Measurements from ENCODE around the gene NME9.

Gene NME9

DNA sequence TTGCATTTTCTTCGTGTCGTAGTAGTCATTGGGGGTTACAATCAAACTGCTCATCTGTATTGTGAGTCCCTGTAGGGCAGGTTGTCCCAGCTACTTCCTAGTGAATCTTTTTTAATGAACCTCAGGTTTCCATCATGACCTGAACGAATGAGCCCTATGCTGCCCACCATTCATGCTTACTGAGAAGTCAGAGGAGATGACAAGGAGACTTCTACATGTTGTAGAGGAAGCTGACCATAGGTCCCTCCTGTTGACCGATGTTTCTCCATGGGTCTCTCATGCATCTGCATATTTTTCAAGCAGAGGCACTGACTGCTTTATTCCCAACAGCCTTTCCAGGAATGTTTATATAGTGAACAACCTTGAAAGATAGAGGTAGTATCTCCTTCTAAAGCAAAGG, 5.0 kb upstream of the NME9 start:
- DNase-seq (ENCODE audit: low read depth in 3 of 3), result no peak

DNA sequence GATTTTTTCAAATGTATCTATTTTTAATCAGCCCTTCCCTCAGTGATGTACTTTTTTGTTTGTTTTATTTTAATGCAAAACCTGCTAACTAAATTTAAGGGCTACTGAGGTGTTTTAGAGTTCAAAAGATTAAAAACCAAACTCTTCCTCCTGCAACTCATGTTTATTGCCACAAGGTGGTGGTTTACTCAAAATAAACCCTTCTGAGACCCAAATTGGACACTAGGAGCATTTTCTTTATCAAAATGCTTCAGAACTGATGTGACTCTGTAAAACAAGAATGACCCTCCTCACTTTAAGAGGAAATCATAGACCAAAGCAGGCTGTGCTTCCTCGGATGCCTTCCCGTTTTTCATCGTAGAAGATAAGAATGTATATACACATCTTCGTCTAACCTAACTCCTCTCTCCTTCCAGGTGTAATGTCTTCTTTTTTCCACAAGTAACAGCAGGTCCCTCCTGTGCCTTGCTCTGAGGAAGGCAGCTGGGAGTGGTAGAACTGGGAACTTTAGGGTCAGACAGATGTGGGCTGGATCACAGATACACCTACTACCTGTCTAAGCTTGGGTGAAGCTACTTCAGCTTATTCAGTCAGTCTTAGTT, 2.9 kb upstream of the NME9 start:
- DNase-seq (ENCODE audit: low read depth in 3 of 3), result no peak

DNA sequence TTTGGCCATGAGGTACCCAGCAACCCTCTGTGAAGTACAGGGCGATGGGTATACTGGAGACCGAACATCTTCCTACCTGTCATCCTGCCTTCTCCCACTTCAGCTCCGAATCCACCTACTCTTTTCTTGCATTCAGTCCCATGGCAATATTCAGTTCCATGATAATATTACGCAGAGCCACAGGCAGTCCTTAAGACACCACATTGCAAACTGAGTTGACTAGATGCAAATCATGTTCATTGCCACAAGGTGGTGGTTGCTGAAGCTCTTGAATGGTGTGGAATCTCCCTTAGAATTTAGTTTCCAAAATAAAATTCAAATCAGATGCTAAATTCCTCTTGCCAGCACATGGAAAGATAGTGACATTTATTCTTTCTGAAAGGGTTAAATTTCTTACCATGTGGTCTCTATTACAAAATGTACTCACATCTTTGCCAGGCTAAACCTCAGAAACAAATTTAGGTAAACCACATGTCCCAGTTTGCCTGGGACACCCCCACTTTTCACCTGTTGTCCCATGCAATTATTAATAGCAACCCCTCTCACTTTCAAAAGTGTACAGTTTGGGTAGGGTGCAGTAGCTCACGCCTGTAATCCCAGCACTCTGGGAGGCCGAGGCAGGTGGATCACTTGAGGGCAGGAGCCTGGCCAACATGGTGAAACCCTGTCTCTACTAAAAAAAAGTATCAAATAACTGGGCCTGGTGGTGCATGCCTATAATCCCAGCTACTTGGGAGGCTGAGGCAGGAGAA, 1.7 kb upstream of the NME9 start:
- no peak for DNase-seq (ENCODE audit: low read depth in 3 of 3)

DNA sequence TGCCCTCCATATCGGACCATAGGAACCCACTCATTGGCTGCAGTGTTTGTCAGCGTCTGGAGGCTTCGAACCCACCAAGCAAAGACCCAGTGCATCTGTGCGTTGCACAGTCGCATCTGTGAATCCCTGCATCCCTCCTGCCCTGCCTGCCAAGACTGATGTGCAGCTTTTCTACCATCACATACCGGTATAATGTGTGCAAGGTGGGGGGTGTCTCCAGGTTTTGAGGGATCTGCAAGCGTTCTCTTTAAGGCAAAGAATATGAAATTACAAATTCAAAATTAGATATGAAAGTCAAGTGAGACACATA, 288 bp upstream of the NME9 start:
- no peak for DNase-seq (ENCODE audit: low read depth in 3 of 3)

DNA sequence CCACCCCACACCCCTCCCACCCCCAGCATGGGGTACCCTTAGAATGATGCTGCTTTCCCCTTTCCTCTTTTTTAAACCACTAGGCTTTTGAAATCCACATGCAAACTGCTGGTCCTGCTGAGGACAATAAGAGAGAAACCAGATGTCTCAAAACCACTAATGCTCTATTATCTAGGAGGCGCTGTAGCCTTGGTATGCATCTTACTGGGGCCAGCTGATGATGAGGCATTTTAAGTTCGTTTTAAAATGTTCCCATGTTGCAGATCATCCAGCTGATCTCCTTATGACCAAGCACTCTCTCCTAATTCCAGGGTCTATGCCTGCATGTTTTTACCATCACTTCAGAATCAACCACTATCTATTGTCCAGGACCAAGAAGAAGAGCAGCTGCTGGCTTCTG, 1.3 kb downstream of the NME9 start:
- no peak for DNase-seq (ENCODE audit: low read depth in 3 of 3)

DNA sequence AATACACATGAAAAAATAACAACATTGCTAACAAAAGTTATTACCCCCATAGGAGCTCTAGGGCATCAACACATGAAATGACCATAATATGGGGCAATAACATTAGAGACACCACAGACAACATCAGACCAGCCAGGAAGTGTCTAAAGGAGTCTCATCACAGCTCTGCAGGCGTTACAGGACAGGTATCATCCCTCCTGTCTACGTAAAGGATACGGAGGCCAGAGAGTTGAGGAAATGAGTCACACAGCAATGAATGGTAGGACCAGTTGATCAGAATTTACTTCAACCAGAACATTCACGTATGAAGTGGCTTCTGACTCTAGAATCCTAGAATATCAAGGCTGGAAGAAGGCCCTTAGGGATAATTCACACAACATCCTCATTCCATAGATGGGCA, 1.8 kb downstream of the NME9 start:
- no peak for DNase-seq (ENCODE audit: low read depth in 3 of 3)

DNA sequence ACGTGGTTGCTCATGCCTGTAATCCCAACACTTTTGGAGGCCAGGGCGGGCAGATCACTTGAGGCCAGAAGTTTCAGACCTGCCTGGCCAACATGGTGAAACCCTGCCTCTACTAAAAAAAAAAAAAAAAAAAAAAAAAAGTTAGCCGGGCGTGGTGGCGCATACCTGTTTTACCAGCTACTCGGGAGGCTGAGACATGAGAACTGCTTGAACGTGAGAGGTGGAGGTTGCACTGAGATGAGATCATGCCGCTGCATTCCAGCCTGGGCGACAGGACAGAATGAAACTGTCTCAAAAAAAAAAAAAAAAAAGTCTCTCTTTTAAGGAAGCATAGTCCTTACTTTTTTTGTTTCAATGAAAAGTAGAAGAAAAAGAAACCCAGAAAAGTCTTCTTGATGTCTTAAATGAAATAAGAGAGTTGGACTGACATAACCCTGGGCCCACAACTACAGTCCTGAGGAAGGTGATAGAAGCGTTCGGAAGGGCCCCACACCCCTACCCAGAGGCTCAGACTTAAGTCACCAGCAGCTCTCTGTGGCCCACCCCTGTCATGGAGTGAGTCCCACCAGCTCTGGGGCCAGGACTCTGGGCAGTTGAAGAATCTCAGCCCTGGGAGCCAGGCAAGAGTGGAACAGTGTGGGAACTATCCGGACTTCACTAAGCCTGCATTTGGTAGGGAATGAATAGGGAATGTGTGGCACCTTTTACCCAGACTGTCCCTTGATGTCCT, 2.6 kb downstream of the NME9 start:
- no peak for DNase-seq (ENCODE audit: low read depth in 3 of 3)

DNA sequence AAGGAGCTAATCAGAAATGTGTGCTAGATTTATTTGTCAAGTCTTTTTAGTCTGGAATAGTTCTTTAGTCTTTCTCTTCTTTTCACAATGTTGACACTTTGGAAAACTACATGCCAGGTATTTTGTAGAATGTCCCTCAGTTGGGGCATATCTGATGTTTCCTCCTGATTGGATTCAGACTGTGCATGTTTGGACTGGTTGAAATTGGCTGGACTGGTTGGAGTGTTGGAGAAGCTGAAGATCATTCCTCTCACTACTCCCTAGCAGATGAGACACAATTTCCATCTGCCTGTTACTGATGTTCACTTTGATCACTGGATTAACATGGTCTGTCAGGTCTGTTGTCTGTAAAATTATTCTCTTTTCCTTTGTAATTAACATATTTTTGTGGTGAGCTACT, 3.7 kb downstream of the NME9 start:
- no peak for DNase-seq (ENCODE audit: low read depth in 3 of 3)

DNA sequence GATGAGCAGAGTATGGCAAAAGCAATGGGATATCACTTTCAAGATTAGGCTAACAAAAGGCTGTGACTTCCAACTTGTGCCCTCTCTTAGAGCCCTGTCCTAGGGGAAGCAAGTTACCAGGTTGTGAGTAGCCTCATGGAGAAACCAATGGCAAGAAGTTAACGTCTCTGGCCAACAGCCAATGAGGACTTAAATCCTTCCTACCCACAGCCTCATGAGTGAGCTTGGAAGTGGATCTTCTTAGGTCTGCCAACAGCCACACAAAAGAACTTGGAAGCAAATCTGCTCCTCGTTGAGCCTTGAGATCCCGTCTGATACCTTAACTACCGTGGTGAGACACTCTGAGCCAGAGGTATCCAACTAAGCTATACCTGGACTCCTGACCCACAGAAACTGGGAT, 5.7 kb downstream of the NME9 start:
- DNase-seq (ENCODE audit: low read depth in 3 of 3), result no peak

DNA sequence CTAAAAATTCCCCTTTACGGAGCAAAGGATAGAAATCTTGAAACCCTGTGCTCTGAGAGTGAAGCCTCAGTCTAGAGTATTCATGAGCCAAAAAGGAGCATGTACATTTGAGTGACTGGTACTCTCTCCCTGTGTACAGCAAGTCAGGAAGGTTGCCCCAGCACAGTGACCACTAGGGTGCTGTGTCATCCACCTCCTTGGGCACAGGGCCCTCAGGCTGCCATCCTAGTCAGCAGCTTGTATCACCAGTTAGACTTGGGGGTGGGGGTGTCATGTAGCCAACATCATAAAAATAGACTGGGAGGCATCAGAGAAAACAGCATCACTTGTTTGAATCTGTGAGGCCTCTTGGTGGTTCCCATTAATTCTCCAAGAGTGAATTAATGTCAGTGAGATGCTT, 12.0 kb downstream of the NME9 start:
- no peak for DNase-seq (ENCODE audit: low read depth in 3 of 3)

DNA sequence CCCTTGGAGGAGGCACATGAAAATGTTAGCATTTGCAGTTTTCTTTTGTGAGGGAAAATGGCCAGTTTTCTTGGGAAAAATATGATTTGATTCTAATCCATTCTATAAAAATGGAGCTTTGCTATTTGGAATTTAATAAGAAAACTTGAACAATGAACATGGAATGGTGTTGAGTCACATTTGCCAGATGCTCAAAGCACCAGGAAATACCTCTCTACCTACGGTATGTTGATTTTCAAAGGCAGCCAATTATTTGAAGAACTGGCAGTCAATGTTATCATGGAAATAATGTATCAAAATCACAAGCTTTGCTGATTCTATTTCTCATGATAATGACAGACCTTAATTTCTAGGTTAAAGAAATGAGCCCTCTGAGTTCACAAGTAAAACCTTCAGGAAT, 14.9 kb downstream of the NME9 start:
- DNase-seq (ENCODE audit: low read depth in 3 of 3), result no peak

DNA sequence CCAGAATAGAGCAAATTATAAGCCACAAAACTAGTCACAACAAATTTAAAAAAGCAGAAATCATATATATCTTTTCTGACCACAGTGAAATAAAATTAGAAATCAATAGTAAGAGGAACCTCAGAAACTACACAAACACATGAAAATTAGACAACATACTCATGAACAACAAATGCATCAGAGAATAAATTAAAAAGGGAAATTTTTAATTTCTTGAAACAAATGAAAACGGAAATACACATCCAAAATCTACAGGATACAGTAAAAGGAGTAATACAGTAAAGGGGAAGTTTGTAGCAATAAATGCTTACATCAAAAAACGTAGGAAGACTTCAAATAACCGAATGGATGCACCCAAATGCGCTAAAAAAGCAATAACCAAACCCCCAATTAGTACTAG, 19.2 kb downstream of the NME9 start:
- no peak for DNase-seq (ENCODE audit: low read depth in 3 of 3)

DNA sequence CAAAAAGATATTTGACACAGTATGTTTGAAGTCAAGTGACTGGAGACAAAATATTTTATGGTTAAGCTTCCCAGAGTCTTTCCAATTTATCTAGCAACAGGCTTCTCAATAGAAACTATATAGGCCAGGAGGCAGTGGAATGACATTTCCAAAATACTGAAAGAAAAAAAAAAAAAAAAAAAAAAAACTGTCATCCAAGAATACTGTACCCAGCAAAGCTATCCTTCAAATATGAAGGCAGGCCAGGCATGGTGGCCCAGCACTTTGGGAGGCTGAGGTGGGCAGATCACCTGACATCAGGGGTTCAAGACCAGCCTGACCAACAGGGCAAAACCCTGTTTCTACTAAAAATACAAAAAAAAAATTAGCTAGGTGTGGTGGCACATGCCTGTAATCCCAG, 20.9 kb downstream of the NME9 start:
- no peak for DNase-seq (ENCODE audit: low read depth in 3 of 3)

DNA sequence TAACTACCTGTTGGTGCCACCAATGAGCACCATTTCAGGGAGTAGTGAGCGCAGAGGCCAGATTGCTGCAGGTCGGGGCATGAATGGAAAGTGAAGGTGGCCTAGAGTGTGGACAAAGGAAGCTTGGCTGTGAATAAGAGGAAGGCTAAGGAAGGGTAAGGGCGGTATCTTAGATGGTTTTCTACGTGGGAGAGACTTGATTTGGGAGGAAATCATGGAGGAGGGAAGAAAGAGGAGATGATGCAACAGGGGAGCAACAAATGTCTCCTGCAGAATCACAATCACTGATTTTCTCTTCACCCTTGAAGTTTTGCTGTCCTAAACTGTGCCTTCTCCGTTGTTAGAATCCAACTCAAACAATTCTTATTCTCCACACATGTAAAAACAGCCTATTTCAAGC, 21.8 kb downstream of the NME9 start:
- no peak for DNase-seq (ENCODE audit: low read depth in 3 of 3)

DNA sequence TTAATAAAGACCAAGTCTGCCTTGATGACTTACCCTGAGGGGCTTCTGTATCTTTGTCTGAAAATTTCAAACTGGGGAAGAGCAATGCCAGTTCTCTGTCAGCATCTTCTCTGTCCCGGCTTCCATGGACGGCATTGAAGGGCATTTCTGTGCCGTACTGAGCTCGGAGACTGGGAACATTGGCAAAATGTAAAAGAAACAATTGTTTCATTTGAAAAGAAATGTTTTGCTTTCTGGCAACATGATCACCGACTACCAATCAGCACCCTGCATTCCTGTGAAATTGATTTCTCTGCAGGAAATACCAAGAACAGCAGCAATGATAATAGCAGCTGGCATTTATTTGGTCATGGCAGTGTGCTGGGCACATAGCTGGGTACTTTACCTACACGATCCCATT, 26.2 kb downstream of the NME9 start:
- no peak for DNase-seq (ENCODE audit: low read depth in 3 of 3)

DNA sequence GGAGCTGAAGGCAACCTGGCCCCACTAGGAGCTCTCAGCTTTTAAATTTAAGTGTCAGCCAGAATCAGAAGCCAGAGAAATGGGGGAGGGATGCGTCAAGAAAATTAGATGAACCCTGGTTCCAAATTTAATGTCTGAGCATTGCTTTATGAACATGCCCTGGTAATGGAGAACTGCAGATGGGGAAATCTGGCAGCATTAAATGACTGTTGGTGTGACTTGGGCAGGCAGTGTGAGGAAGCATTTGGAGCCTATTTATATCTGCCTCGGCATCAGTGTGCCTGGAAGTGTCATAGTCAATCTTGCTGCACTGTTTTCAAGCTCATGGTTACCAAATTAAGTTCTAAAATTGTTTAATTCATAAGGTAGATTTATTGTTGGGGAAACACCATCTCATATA, 29.0 kb downstream of the NME9 start:
- no peak for DNase-seq (ENCODE audit: low read depth in 3 of 3)

DNA sequence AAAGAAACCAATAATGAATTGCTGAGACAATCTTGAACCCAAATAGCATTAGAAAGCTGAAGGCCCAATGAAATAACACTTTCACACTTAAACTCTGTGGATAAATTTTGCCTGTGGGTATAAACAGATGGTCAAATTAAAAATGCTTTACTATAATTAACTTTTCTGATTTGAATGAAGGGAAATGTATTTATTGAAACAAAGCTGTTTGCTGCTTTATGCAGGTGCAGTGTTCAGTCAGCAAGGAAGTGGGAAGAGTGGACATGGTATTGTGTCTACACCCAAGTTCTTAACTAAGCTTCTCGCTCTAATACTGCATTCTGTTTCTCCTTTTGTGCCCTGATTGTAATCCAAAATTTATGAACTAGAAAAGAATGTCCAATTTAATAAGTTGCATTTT, 31.8 kb downstream of the NME9 start:
- no peak for DNase-seq (ENCODE audit: low read depth in 3 of 3)

DNA sequence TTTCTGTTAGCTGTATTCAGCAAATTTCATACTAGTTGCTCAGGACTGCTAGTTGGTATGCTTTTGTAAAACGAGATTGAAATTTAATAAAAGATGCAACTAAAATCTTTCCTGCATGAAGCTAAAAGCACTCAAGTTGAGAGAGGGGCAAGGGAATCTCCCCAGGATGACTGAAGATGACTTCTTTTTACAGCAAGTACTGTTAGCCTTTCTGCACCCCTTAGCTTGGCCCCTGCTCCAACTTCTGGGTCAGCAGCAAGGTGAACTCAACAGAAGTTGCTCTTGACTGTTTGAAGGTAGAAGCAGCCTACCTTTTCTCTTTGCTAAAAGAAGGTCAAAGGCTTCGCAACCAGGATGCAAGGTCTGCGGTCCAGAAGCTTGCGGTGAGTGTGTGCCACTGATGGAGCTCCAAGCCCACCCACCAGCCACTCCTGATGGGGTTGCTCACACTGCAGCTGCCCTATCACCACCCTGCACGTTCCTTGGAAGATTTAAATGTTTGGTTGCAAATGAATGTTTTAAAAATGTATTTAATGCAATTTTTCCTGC, 32.5 kb downstream of the NME9 start:
- no peak for DNase-seq (ENCODE audit: low read depth in 3 of 3)

DNA sequence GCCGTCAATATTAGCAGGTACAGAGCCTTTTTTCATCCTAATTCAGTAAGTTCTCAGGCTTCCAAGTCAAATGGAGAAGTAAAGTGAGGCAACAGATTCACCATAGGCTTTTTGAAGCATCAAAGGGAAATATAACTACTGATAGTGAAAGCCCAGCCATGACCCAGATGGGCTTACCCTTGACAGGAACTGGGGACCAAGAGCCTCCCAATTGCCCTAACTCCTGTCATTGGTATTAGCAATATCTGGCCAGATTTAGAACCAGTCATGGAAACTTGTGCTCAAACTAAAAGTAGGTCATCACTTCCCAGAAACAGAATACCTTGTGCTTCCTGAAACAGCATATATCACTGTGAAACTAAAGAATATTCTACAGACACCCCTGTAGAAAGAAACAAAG, 33.0 kb downstream of the NME9 start:
- no peak for DNase-seq (ENCODE audit: low read depth in 3 of 3)

DNA sequence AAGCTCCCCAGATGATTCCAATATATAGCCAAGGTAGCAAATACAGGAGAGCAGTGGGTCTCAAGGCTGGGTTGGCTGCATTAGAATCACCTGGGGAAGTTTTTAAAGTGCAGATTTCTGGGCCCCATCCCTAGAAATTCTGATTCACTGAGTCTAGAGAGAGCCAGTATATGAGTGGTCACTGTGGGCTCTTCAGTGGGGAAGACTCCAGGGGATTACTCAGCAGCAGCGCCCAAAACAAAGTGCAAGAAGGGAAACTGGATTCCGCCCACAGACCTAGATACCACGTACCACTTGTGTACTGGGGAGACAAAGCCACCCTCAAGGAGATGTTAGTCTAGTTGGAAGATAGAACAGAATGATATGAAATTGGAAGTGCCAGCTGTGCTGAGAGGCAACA, 40.0 kb downstream of the NME9 start:
- DNase-seq (ENCODE audit: low read depth in 3 of 3), result no peak

DNA sequence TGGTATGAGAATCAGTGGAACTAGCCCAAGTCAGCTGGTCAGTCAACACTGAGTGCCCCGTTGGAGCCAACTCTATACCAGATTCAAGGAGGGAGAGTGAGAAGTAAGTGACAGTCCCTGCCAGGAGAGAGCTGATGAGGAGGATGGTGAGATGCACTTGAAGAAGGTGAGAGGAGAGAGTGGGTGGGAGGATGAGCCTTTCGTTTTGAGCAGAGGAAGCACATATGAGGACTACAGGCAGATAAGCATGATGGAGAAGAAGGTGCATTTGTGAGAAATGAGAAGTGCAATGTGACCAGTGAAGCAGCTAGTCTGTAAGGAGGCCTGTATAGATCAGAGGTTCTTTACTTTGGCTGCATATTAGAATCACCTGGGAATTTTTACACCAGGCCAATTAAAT, 40.4 kb downstream of the NME9 start:
- no peak for DNase-seq (ENCODE audit: low read depth in 3 of 3)

DNA sequence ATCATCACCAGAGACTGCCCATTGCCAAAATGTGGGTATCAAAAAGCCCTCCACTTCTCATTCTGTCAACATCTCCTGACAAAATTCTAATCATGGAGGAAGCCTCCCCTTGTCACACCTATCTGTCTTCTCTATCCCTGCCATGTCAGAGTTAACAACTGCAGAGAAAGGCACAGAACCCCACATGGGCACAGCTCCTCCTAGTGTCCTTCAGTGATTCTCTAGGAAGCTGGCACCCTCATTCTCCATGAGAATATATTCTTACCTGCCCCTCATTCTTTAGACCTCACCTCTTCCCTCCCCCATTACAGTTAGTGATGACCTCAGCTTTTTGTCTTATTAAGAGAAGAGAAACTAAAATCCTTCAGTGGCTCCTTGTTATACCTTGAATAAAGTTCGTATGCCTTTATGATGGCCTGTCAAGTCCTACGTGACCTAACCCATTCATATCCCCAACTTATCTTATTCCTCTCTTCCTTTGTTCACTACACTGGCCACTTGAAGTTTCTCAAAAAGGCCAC, 44.6 kb downstream of the NME9 start:
- no peak for DNase-seq (ENCODE audit: low read depth in 3 of 3)

DNA sequence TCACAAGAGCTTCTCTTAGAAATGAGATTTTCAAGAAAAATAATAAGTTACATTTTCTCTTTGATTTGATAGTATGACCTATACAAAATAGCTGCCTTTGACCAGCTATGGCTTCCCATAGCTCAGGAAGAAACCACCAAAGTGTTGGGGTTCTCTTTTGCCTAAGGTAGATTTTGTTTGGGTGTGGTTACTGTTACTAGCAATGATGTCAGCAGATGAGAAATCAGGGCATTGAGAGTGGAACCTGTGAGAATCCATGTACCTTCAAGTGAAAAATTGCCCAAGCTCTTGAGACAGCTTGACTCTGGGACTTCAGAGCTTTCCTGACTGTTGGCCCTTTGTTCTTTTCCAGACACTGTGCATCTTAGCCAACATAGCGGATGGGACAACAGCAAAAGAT, 45.6 kb downstream of the NME9 start:
- no peak for DNase-seq (ENCODE audit: low read depth in 3 of 3)
